Erythroblast (primary cell): Measurements from ENCODE around the gene SCN5A.

Experiments used
- GATA1 ChIP-seq: IDR thresholded peaks from 2 replicates; pipeline ENCODE4 v1.6.1; 2011; ENCODE audit warnings: low read depth, mild to moderate bottlenecking, control low read depth, low read length, moderate library complexity
- POLR2A ChIP-seq: IDR thresholded peaks from 2 replicates; pipeline ENCODE4 v1.6.1; 2011; ENCODE audit warnings: mild to moderate bottlenecking, low read length

GRCh38 chr3:38509732-38510131, 139.8 kb downstream of the SCN5A start:
- TF ChIP-seq POLR2A (no peak), GATA1 (no peak)
